22Rv1 (cell line): Measurements from ENCODE around the gene PADI1.

Experiments
- H3K27ac ChIP-seq: fragments of 450-650 bp; 2 replicates; pipeline ENCODE4 v1.5.1; 2017
- CTCF ChIP-seq: fragments of 450-650 bp; IDR thresholded peaks from 2 replicates; pipeline ENCODE4 v1.5.1; 2017; ENCODE audit warnings: mild to moderate bottlenecking
- ZFX ChIP-seq: fragments of 450-650 bp; IDR thresholded peaks from 2 replicates; pipeline ENCODE4 v1.6.1; 2017; ENCODE audit warnings: antibody characterized with exemption, borderline replicate concordance

The PADI1 gene

GRCh38 chr1:17230671-17231310 is 25.9 kb downstream of the PADI1 start:
- no peak overlapping the region for H3K27ac ChIP-seq
- TF ChIP-seq CTCF (no peak), ZFX (no peak)

- TF ChIP-seq CTCF (no peak), ZFX (no peak)
- no peak overlapping the region for H3K27ac ChIP-seq
Observed at GRCh38 chr1:17232759-17233661, 28.1 kb downstream of the PADI1 start.

GRCh38 chr1:17233675-17234320 is 28.9 kb downstream of the PADI1 start:
- H3K27ac ChIP-seq = no peak overlapping the region
- no peak for TF ChIP-seq ZFX
- no peak for TF ChIP-seq CTCF

GRCh38 chr1:17234405-17234804 is 29.5 kb downstream of the PADI1 start:
- no peak for TF ChIP-seq CTCF
- TF ChIP-seq ZFX = no peak
- H3K27ac ChIP-seq = no peak overlapping the region

- TF ChIP-seq CTCF (no peak), ZFX (no peak)
- no peak overlapping the region for H3K27ac ChIP-seq
Observed at GRCh38 chr1:17235135-17235885, 30.4 kb downstream of the PADI1 start.

GRCh38 chr1:17236779-17237560 is 32.0 kb downstream of the PADI1 start:
- H3K27ac ChIP-seq = no peak overlapping the region
- no peak for TF ChIP-seq ZFX
- peak; percentile 83 for TF ChIP-seq CTCF
